Suprapubic skin (tissue), 3 donors: ENCODE measurements around the gene POFUT1.

Experiments used
- CTCF ChIP-seq, 2 donors: fragments of 200-600 bp in 1 of 2; fragments of 450-650 bp in 1 of 2; sonication (generic) in 1 of 2; IDR thresholded peaks; one replicate each; pipeline ENCODE4 v1.5.1; 2016 to 2019; ENCODE audit warnings: antibody characterized with exemption in 2 of 2, mild to moderate bottlenecking in 1 of 2, moderate library complexity in 1 of 2
- EP300 ChIP-seq: sonication (generic); formaldehyde crosslinking; IDR thresholded peaks from one replicate; pipeline ENCODE4 v1.6.1; 2017; ENCODE audit warnings: antibody characterized with exemption
- POLR2A ChIP-seq, 2 donors: fragments of 450-650 bp; IDR thresholded peaks; one replicate each; pipeline ENCODE4 v1.6.1; 2017; ENCODE audit warnings: antibody characterized with exemption in 2 of 2, mild to moderate bottlenecking in 2 of 2, moderate library complexity in 2 of 2

DNA sequence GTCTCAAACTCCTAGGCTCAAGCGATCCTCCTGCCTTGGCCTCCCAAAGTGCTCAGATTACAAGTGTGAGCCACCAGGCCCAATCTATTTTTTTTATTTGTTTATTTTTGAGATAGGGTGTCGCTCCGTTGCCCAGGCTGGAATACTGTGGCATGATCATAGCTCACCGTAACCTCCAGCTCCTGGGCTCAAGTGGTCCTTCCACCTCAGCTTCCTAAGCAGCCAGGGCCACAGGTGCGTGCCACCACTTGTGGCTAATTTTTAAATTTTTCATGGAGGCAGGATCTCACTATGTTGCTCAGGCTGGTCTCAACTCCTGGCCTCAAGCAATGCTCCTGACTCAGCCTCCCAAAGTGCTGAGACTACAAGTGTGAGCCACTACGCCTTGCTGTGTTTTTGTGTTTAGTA, 79.6 kb downstream of the POFUT1 start:
- no peak for TF ChIP-seq POLR2A (IDR thresholded peaks at IDR 0.05)
- no peak for TF ChIP-seq CTCF (IDR thresholded peaks at IDR 0.05)
- TF ChIP-seq EP300, result no peak
